ENCODE measurements around the gene CTR9.

Gene CTR9

DNA sequence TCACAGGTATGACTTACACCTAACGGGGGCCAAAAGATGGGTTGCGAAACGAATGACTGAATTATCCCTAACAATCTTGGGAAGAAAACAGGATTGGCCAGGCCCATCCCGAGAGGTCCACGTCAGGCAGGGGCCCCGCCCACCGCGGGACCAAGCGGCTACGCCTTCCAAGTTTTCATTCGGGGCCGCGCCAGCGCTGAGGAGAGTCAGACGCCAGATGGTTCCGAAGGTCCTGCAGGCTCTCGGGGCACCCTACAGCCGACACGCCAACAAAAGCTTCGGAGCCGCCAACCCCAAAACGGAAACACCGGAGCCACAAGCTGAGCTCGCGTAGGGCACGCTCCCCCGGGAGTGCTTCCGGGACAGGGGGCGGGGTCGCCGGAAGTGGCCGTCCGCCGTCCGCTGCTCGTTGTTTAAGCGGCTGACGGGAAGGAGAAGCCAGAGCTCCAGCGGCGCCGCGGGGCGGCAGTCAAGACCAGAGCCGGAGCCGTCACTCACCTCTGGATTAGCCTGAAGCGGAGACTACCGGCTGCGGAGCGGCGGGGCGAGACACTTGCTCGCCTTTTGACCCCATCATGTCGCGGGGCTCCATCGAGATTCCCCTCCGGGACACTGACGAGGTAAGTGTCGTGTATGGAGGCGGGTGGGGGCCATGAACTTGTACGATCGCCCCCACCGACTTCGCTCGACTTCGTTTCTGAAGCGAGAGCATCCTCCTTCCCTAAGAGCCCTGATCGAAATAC lies at the start of gene CTR9:
Gene CTR9 (plus strand): TSS at position 409 of the 743 bp plus-strand sequence. CDS start 167 bp downstream, at position 576.
- DNase-seq, result peak; percentile 95

DNA sequence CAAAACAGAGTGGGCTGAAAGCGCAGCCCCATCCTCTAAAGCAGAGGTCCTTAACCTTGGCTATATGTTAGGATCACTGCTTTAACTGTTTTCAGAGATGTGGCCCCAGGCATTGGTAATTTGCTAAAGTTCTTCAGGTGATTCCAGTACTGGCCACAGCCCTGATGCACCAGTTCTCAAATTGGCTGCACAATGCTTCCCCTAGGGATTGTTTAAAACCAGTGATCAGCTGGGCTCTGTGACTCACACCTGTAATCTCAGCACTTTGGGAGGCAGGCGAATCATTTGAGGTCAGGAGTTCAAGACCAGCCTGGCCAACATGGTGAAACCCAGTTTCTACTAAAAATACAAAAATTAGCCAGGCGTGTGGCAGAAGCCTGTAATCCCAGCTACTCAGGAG lies 49.1 kb upstream of the CTR9 start:
- no peak for DNase-seq

DNA sequence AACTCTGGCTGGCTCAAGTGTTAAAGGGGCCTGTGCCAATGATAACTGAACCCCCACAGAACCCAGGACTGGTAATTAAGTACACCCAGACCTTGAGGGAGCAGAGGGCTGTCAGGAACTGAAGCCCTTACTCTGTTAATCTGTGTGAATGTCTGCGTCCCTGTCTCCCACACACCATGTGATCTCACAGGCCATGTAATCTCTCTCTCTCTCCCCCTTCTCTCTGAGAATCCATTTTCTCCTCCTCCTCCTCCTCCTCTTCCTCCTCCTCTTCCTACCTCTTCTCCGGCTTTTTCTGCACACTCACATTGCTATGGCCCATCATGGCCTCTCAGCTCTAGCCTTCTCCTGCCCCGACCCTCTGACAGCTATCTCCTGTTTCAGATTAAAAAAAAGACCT lies 42.9 kb upstream of the CTR9 start:
- no peak for DNase-seq

DNA sequence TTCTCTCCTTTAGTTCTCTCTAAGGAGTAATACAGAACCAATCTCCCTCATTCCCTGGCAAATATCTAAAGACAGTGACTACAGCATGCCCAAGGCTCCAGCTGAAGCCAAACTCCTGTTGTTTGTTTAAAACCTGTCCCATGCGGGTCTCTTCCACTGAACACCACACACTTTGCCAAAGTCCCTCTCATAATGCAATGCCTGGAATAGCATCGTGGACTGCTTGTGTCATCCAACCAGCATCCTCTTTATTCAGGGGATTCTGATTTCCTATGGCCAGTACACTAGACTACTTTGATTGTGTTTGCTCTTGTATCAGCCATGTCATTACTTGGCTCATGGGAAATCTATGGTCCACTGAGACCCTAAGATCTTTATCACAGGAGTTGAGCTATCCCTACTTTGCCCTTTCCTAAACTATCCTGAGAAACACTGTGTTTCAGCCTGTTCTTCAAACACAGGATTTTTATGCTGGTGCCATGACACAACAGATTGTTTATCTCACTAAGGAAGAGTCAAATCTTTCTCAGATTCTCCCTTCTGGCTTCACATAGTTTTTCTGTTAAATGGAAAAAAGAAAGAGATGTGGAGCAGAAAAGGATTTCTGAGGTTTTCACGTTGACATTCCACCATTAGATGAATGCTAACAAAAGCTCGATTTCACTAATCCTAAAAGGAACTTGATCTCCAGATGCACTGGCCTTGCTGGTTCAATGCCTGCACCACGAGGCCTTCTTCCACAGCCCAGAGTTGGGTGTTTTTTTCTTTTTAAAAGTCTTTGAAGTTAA lies 41.6 kb upstream of the CTR9 start:
- no peak for DNase-seq

DNA sequence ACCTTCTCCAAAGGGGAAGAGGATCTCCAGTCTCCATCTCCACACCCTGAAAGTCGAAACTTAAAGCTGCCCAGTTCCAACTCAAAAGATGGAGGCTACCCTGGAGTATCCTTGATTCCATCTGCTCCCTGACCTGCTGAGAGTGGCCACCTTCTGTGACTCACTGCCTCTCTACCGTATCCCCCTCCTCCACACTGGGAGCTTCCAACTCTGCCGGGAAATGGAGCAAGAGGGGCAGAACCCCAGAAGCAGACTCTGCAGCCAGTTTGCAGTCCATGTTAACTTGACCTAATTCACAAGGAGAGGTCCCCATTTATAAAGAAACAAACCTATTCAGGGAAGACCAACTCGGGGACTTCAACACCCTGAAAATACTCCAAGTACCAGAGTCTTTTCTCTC lies 35.5 kb upstream of the CTR9 start:
- no peak for DNase-seq

DNA sequence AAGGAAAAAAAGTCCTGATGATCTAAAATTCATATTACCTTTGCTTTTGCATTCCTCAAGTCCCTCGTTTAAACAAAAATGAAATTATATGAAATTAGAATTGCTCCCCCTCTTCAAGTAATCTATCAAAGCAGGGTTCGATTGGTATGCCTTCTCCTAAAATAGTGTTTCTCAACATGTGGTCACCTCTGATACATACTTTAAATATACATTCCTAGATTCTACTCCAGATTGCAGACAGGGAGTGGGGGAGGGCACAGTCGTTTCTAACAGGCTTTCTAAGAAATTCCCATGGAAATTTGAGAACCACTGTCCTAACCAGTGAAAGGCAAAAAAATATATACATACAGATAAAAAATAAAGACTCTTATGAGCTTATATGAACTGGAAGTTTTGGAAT lies 34.9 kb upstream of the CTR9 start:
- DNase-seq, result no peak

DNA sequence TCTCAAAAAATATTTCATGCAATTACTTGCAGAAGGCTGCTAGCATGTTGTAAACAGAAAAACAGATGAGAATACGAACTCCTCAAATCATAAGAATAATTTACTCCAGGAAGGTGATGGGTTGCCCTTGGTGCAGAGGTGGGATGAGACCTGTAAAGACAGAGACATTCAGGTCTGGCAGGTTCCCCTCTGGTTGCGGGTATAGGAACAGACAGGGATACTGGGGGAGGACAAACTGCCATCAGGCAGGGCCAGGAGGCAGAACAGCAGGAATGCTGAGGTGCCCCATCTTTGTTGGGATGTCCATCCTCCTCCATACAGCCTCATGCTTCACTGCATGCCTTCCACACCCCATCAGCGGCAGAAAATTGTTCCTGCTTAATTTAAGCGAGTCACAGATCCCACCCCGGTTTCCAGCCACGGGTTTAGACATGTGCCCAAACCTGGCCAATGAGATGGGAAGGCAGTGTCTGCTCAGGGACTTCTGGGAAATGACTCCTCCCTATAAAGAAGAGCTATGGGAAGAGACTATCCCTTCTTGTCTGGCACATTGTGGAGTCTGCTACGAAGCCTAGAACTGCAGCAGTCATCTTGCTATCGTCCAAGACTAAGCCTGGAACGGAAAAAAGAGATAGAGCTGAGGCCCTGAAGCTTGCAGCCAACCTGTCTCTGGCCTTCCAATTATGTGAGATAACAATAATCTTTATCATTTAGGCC lies 34.3 kb upstream of the CTR9 start:
- DNase-seq, result no peak

DNA sequence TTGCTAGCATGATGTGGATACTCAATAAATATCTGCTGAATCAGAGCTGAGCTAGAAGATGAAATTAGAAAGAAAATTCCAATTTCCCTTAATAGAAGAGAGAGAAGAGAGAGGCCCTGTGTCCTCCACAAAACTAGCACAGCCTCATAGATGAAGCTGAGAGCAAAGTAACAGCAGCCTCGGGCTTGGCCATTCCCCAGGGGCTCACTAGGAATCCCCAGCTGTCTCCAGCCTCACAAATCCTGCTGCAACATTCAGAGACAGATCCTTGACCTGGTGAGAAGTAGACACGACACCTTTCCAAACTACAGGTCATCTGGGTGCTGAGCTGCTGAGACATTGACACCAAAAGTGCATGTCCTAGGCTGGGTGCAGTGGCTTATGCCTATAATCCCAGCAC lies 31.4 kb upstream of the CTR9 start:
- DNase-seq, result no peak

DNA sequence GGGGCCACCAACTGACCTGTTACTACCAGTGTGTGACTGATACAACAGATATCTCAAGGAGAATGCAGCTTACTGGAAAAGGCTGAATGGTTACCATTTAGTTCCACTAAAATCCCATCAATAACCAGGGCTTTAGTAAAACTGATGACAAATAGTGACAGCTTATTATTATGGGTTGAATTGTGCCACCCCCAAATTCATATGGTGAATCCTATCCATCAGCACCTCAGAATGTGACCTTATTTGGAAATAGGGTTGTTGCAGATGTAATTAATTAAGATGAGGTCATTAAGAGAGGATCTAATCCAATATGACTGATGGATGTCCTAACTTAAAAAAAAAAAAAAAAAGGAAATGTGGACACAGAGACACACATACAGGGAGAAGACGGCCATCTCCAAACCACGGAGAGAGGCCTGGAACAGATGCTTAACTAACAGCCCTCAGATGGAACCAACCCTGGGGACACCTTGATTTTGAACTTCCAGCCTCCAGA lies 30.1 kb upstream of the CTR9 start:
- DNase-seq, result no peak

DNA sequence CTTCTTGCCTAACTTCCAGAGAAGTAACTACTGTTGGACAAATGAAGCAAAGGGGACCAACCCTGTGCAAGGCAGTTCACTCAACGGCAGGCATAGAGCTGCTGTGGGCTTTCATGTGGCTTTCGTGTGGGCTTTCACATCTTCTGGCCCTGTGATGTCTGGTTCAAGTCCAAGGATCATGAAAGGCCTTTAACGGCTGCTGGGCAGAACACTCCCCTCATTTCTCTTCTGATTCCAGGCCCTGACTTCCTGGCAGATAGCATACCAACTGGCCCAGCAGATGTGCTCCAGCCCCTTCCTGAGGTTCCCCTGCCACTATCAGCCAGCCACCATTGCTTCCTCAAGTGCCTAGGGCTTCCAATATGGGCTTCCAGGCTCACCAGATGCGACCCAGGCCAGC lies 28.7 kb upstream of the CTR9 start:
- no peak for DNase-seq

DNA sequence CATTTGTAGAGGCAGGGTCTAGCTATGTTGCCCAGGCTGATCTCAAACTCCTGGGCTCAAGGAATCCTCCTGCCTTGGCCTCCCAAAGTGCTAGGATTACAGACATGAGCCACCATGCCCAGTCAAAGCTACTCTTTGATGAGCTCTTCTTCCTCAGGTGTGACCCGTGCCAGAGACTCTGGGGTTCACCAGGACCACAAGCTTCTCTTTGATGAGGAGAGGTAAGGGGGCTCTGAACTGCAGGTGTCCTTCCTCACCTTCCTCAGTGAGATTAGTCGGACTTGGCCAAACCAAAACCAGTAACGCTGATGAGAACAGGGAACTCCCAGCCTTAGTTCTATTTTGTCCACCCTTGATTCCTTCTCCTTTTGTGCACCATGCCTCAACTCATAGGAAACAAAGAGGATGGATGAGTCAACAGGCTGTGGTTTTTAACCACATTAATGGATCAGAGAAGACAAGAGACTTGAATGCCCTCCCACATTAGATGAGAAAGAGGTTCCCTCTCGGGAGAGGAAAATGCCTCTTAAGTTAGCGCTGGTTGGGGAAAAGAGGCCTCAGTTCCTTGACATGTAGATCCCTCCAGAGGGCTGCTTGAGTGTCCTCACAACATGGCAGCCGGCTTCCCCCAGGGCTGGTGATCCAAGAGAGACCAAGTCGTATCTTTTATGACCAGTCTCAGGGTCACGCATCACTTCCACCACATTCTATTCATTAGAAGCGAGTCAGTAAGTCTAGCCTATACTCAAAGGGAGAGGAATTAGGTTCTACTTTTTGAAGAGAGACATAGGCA lies 25.7 kb upstream of the CTR9 start:
- DNase-seq, result peak; percentile 44

DNA sequence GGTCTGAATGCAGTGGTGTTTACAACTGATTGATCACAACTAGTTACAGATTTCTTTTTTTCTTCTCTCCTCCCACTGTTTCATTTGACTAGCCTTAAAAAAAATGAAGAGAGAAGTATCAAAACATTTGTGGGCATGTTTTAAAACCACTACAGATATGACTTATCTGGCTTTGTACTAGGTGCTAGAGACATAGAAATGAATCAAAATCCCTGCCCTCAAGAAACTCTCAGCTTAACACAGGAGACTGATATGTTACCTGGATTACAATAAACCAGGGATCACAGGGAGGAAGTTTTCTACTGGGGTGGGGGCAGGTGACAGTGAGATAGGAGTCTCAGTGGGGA lies 25.2 kb upstream of the CTR9 start:
- DNase-seq, result no peak

DNA sequence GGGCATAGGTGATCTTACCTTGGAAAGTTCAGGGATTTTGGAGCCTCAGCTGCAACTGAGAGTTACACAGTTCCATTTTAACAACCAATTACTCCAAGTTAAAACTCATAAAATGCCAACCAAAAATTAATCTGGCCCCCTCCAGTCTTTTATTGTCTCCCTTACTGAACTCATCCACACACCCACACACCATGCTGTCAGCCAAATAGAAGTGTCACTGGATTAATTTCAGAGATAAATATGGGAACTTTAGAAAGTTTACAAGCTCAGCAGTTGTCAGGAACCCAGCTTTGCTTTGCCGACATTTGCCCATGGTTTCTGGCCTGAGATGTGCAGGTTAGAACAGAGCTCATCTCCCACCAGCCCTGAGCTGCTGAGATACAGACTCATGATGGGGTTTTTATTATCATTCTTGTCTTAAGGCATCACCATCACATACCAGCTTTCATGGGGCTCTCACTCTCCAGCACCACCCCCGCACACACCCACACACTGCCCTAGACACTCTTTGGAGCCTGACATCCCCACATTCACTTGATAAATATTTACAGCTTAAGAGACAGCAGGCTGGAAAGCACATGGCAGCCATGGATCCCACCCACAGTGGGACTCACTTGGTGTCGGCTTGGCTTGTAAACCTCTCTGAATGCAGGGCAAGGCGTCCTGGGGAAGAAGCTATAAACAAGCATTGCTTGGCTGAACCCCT lies 23.7 kb upstream of the CTR9 start:
- no peak for DNase-seq

DNA sequence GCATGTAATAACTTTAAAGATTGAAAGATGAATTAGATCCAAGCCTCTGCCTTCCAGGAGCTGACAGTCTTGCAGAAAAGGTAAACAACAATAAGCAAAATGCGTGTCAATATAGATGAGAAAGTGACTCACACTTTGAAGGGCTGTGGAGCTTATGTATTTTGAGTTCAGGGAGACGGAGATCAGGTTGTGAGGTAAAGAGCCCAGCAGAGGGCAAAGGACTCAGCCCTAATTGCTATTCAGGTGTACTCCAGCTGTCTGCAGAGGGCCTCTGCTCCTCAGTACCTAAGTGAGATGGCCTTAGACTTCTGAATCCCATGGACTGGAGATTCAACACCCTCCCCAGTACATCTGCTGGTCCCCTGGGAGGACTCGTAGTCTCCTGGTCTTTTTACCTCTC lies 22.9 kb upstream of the CTR9 start:
- no peak for DNase-seq

DNA sequence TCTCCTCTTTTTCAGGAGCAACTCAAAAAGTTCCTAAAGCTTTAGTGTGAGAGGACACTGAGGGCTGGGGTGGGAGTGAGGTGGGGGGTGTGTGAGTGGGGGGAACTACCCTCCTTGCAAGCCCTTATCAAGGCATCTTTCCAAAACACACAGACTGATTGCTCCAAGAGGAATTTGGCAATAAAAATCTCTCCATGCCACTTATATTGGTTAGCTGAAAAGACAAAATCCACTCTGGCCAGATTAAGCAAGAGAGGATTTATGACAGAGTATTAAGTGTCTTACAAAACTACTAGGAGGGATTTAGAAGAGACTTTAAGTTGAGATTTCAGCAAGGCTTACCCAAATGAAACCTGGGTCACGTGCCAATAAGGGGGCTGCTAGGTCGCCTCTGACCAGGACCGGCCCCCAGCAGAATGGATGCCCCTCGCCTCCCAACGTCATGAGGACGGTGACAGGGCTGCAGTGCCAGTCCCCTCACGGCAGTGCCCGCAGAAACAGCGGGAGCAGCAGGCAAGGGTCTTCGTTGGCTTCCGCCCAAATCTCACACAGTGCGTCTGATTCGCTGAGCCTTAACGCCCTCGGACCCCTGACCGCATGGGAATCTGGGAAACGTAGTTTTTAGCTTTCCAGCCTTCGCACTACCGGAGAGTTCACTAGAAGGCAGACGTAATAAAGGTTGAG lies 22.1 kb upstream of the CTR9 start:
- DNase-seq, result no peak

DNA sequence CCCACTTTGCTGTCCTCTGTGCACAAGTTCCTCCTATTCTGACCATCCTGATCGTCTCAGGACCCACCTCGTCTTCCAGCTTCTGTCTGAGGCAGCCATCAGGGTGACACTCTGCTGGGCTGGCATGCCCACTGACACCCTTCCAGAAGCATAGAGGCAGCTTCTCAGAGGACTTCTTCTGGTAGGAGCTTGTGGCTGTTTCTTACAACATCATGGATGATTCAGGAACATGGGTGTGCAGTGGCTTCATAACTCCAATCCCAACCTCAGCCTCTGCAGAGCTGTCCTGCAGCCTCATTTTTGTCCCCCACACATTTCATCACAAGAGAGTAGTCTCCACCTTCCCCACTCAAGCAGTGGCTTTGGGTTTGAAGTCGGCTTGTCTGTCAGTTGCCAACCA lies 20.9 kb upstream of the CTR9 start:
- no peak for DNase-seq

DNA sequence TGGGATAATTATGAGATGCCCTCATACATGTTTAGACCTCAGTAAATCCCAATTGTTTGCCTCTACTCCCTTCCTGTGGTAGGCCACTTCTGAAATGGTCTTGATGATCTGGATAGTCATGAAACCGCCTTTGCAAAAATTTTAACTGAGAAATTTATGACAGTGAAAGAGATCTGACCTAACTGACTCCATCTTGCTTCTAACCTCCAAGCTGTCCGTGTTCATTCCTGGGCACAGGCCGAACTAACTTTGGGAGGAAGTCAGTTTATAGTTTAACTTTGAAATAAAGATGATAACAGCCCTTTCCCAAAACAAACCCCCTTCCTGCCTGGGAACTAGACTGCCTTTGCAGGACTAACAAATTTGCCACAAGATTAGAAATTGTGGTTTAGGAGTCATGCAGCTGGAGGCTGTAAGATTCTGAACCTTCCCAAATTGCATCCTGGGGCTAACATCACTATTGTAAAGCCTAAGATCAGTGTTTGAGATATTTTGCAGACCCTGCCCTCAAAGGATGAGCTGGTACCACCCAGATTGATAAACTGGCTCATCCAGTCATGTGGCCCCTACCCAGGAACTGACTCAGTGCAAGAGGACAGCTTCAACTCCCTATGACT lies 19.9 kb upstream of the CTR9 start:
- no peak for DNase-seq

DNA sequence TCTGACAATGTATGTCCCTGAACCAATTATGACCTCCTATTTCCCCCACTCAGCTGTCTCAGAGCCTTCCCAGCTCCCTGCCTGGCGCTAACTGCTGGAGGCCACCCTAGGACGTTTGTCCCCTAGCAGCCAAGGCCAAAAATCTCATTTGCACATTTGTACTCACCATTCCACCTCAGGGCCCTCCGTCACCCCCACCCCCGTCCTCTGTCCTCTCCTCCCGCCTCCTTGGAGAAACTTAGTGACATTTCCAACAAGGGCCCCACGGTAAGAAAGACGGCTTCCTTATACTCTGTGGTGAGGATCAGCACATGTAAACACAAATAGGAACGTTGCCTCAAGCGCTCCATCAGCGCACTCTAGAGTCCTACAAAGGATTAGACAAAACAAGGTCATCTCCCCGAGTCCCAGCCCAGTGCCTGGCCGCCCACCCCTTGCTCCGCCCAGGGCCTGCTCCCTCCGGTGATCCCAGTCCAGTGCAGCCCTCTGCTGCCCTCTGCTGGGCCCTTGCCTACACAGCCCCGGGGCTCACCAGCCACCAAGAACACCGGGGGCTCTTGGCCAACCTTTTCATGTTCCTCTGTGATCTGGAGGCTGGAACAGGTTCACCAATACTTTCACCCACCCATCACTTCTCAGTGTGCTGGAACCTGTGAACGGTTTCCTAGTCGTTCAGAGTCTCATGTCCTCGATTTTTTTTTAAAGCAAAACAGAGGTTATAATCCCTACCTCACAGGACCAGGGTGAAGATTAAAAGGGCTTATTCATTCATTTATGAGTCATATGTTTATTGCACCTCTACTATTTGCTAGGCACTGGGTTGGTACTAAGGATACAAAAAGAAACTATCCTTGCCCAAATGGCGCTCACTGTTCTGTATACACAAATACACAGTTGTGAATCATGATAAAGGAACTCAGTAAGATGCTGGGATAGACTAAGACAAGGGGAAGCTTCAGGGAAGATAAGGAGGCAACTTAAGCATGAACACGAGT lies 15.3 kb upstream of the CTR9 start:
- peak; percentile 95 for DNase-seq

DNA sequence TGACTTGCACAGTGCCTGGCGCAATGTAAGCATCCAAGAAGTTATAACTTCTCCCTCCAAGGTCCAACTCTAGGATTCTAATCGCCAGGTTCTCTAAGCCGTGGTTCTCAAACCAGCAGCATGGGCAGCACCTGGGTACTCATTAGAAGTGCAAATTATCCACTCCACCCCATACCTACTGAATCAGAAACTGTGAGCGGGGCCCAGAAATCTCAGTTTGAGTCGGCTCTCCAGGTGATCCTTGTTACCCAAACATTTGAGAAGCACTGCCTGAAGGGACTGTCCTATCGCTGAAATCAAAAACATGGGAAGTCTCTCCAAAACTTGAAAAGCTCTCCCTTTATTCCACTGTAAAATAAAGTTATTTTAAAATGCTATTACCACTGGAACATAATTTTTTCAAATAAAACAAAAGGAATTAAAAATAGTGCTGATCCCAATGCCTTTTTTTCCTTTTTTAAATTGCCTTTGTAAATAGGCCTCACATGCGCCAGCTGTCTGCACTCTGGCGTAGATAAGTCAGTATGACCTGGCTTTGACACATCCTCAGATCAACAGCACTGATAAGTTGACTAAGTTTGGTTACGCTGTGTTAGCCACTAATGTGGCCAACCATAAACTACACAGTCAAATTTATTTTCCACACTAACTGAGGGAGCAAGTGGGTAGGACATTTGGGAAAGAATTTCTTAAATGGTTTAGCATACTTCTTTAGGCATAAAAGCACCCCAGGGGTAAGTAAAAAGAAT lies 8.4 kb upstream of the CTR9 start:
- peak; percentile 35 for DNase-seq
